Endothelial cell of umbilical vein (primary cell): Measurements from ENCODE around the gene UCN3. TPM values are rescaled to one million over a fixed set of nuclear protein-coding genes. Genes with fewer than 3 reads are reported as not detected.
A peak's percentile ranks its signal among the peaks of the same experiment; 100 is the strongest.

Experiments used
- Bru-seq: library from RNA; stranded (reverse); fragments of 400-500 nt; gene quantifications from one replicate; lab custom pipeline; 2021; lab: Mats Ljungman, UMichigan
- BruChase-seq, 2 experiments: library from RNA; stranded (reverse); fragments of 400-500 nt; gene quantifications; one replicate each; lab custom pipeline; 2021; lab: Mats Ljungman, UMichigan
- BruUV-seq: library from RNA; stranded (reverse); fragments of 400-500 nt; replicated peaks from 2 replicates; lab custom pipeline; 2021; lab: Mats Ljungman, UMichigan
- CTCF ChIA-PET: fragments of 300-600, 350-600 bp; sonication (Branson Sonifier 250); formaldehyde crosslinking; loops from one replicate; lab custom pipeline; 2021; ENCODE audit warnings: antibody characterized with exemption, inconsistent platforms; lab: Charles Lee
- POLR2A ChIA-PET: fragments of 300-600, 350-600 bp; sonication (Branson Sonifier 250); formaldehyde crosslinking; loops from one replicate; lab custom pipeline; 2021; ENCODE audit warnings: antibody characterized with exemption, inconsistent platforms; lab: Charles Lee
- DNase-seq: peaks from one replicate; pipeline ENCODE4 v3.0.0-alpha.2; 2011; ENCODE audit warnings: low read depth, low spot score
- FAIRE-seq: peaks from 2 replicates; lab custom pipeline; 2011; peaks lifted over from hg19 to GRCh38; lab: Jason Lieb, UNC
- H2AFZ ChIP-seq: 2 replicates; pipeline ENCODE4 v1.6.0; 2012; ENCODE audit warnings: low read depth, low read length, control low read depth, inconsistent platforms
- H3K27ac ChIP-seq: 2 replicates; pipeline ENCODE4 v1.5.1; 2011; ENCODE audit warnings: low read depth, mild to moderate bottlenecking, control low read depth, low read length, moderate library complexity; ENCODE audit not compliant: insufficient read depth
- H3K27me3 ChIP-seq, 2 experiments: 2 replicates each; pipeline versions ENCODE4 v1.6.0 to v1.6.1; 2011; ENCODE audit warnings: low read length in 2 of 2, mixed read lengths in 1 of 2; ENCODE audit not compliant: control insufficient read depth in 2 of 2, insufficient read depth in 2 of 2
- H3K36me3 ChIP-seq, 2 experiments: 2 replicates in 1 of 2; 3 replicates in 1 of 2; pipeline ENCODE4 v1.5.1; 2011; ENCODE audit warnings: low read length in 2 of 2, mild to moderate bottlenecking in 1 of 2, moderate library complexity in 1 of 2; ENCODE audit not compliant: control insufficient read depth in 2 of 2, insufficient read depth in 2 of 2; ENCODE audit errors: extremely low read depth in 1 of 2
- H3K4me1 ChIP-seq: 3 replicates; pipeline ENCODE4 v1.5.1; 2011; ENCODE audit warnings: mild to moderate bottlenecking, low read length; ENCODE audit not compliant: control insufficient read depth, insufficient read depth; ENCODE audit errors: extremely low read depth
- H3K4me2 ChIP-seq: 2 replicates; pipeline ENCODE4 v1.6.1; 2011; ENCODE audit warnings: low read length, control low read depth, mixed read lengths; ENCODE audit not compliant: insufficient read depth
- H3K4me3 ChIP-seq, 3 experiments: fragments of 200-600 bp in 1 of 3; sonication (generic), shearing (Covaris generic) in 1 of 3; replicated peaks in 1 of 3; 2 replicates each; pipeline ENCODE4 v1.5.1; 2011 to 2016; ENCODE audit warnings: control low read depth in 3 of 3, low read length in 3 of 3, mild to moderate bottlenecking in 2 of 3, inconsistent platforms in 1 of 3, low read depth in 1 of 3, moderate library complexity in 1 of 3; ENCODE audit not compliant: insufficient read depth in 1 of 3
- H3K79me2 ChIP-seq: 2 replicates; pipeline ENCODE4 v1.6.0; 2012; ENCODE audit warnings: low read length, inconsistent platforms; ENCODE audit not compliant: control insufficient read depth, insufficient read depth
- H3K9ac ChIP-seq: replicated peaks from 2 replicates; pipeline ENCODE3; 2011; ENCODE audit warnings: low read length, control low read depth; ENCODE audit not compliant: insufficient read depth; ENCODE audit errors: extremely low read depth
- H3K9me1 ChIP-seq: replicated peaks from 3 replicates; pipeline ENCODE4 v1.6.0; 2011; ENCODE audit warnings: mild to moderate bottlenecking, low read length; ENCODE audit not compliant: control insufficient read depth, insufficient read depth; ENCODE audit errors: extremely low read depth
- H3K9me3 ChIP-seq: replicated peaks from 2 replicates; pipeline ENCODE4 v1.5.1; 2012; ENCODE audit warnings: low read length, inconsistent platforms; ENCODE audit not compliant: control insufficient read depth, insufficient read depth
- H4K20me1 ChIP-seq: replicated peaks from 2 replicates; pipeline ENCODE3; 2011; ENCODE audit warnings: mild to moderate bottlenecking, low read length; ENCODE audit not compliant: control insufficient read depth, insufficient read depth; ENCODE audit errors: extremely low read depth
- CTCF ChIP-seq, 2 donors: IDR thresholded peaks; 1 replicate in 1 of 2; 2 replicates in 1 of 2; pipeline ENCODE4 v1.5.1; 2011; ENCODE audit warnings: low read length in 2 of 2, mild to moderate bottlenecking in 2 of 2, moderate library complexity in 2 of 2, control low read depth in 1 of 2, inconsistent platforms in 1 of 2, low read depth in 1 of 2; ENCODE audit not compliant: insufficient read depth in 1 of 2; ENCODE audit errors: extremely low read depth in 1 of 2
- FOS ChIP-seq: IDR thresholded peaks from 2 replicates; pipeline ENCODE4 v1.6.1; 2011; ENCODE audit warnings: mild to moderate bottlenecking, low read length, moderate library complexity, borderline replicate concordance; ENCODE audit not compliant: insufficient read depth
- GATA2 ChIP-seq: IDR thresholded peaks from 2 replicates; pipeline ENCODE4 v1.7.0; 2011; ENCODE audit warnings: low read depth, mild to moderate bottlenecking, moderate library complexity, mixed read lengths, low read length; ENCODE audit not compliant: insufficient read length, insufficient read depth
- MAX ChIP-seq: IDR thresholded peaks from 2 replicates; pipeline ENCODE4 v1.6.1; 2011; ENCODE audit not compliant: insufficient read depth, insufficient read length
- MYC ChIP-seq: IDR thresholded peaks from one replicate; pipeline ENCODE4 v1.6.1; 2011; ENCODE audit warnings: mild to moderate bottlenecking, low read depth, low read length
- POLR2A ChIP-seq: IDR thresholded peaks from 2 replicates; pipeline ENCODE4 v1.6.1; 2012; ENCODE audit warnings: low read depth, mild to moderate bottlenecking, control low read depth, low read length
- POLR2AphosphoS5 ChIP-seq: IDR thresholded peaks from 2 replicates; pipeline ENCODE4 v1.6.1; 2012; ENCODE audit warnings: low read depth, mild to moderate bottlenecking, control low read depth, low read length, moderate library complexity; ENCODE audit not compliant: insufficient read depth
- dilution Hi-C: fragments of 300-500 bp; cut with MboI; formaldehyde crosslinking; loops from one replicate; pipeline ENCODE4 v1.15.0; 2019; ENCODE audit warnings: low sequenced_read_pairs; ENCODE audit not compliant: extremely low pct_ligation_motif_present
- intact Hi-C: fragments of 100-400 bp; cut with micrococcal nuclease; formaldehyde crosslinking; loops from one replicate; pipeline ENCODE4 v1.10.0; 2022
- long read RNA-seq: library from polyadenylated mRNA; stranded (forward); transcript quantifications from one replicate; pipeline ENCODE4 v2.0.0, GENCODE V29; 2021
- polyA minus RNA-seq, 3 experiments: library from RNA; depleted of rRNA, polyadenylated mRNA; stranded (reverse); fragments of >200 nt; gene quantifications; 1 replicate in 1 of 3; 2 replicates in 2 of 3; pipeline ENCODE4 v1.2.3, GENCODE V29; 2011
- polyA plus RNA-seq, 4 experiments: library from polyadenylated mRNA; depleted of rRNA in 3 of 4; stranded (reverse) in 3 of 4; unstranded in 1 of 4; fragments of >200 nt; gene quantifications; 2 replicates each; pipeline versions ENCODE4 v1.2.1 to v1.2.3, GENCODE V29; 2011 to 2012; ENCODE audit warnings: missing spikeins in 1 of 4
- total RNA-seq: library from RNA; stranded (reverse); gene quantifications from 2 replicates; pipeline ENCODE4 v1.2.3, GENCODE V29; 2021

Gene UCN3
- total RNA-seq (not detected in 2 replicates), polyA plus RNA-seq (not detected in 2 replicates), polyA minus RNA-seq (not detected in 2 replicates), Bru-seq, nascent RNA (not detected), BruChase-seq, experiment 1, labeled RNA remaining after a 6-hour chase (not detected), BruChase-seq, experiment 2, labeled RNA remaining after a 2-hour chase (not detected)
- not detected in 2 replicates for polyA plus RNA-seq (2011; cell fraction: cytosol; rRNA removed)
- polyA plus RNA-seq (2011; cell fraction: nucleus; rRNA removed), result not detected in 2 replicates
- polyA plus RNA-seq (2012), result not detected in 2 replicates
- polyA minus RNA-seq (2011; cell fraction: cytosol; rRNA and poly(A)+ RNA removed), result not detected
- polyA minus RNA-seq (2011; cell fraction: nucleus; rRNA and poly(A)+ RNA removed), result not detected in 2 replicates
- long read RNA-seq, result 0 reads

- Histone ChIP-seq H3K27me3 (peaks cover 4 to 11% of the 10 kb centered on the region in 2 experiments), H3K79me2 (no peaks in the 10 kb centered on the region), H3K9me1 (no peaks in the 10 kb centered on the region), H3K4me3 (no peak within 1 kb of the TSS), H3K36me3 (no peaks in the 10 kb centered on the region), H4K20me1 (no peaks in the 10 kb centered on the region), H2AFZ (no peak within 1 kb of the TSS), H3K9ac (no peak within 1 kb of the TSS), H3K9me3 (no peaks in the 10 kb centered on the region), H3K27ac (no peak within 1 kb of the TSS), H3K4me1 (no peaks in the 10 kb centered on the region), H3K4me2 (no peak within 1 kb of the TSS)
- dilution Hi-C loops (no loop called here), intact Hi-C loops (no loop called here)
- FAIRE-seq, result no peak
- POLR2A ChIA-PET, result no interaction called here
- TF ChIP-seq GATA2, result no peak
- TF ChIP-seq POLR2A, result no peak
- no peak for TF ChIP-seq MAX
- TF ChIP-seq POLR2AphosphoS5, result no peak
- TF ChIP-seq MYC, result no peak
- DNase-seq, result no peak
- no TSS peak for BruUV-seq
- CTCF ChIA-PET, result no interaction called here
These were observed at the start of gene UCN3 for GRCh38 chr10:5364890-5365338. Gene UCN3 (plus strand): TSS chr10:5364966. CDS start chr10:5373721, 8,755 bp downstream.

- Histone ChIP-seq H3K9ac (no peak overlapping the region), H3K4me1 (peaks cover 3% of the 10 kb centered on the region), H3K4me2 (no peak overlapping the region), H3K27ac (no peak overlapping the region), H3K4me3 (no peak overlapping the region), H3K79me2 (no peaks in the 10 kb centered on the region), H3K9me1 (no peaks in the 10 kb centered on the region), H2AFZ (no peak overlapping the region), H4K20me1 (no peaks in the 10 kb centered on the region), H3K9me3 (no peaks in the 10 kb centered on the region), H3K27me3 (no peaks in the 10 kb centered on the region), H3K36me3 (no peaks in the 10 kb centered on the region)
- POLR2A ChIA-PET, result no interaction called here
- CTCF ChIA-PET, result interaction anchor here (1.0 kb wide), 1 partner anchor 16 kb away, joined by 4 read pairs; no protein-coding TSS in a partner anchor
- intact Hi-C loops, result no loop called here
- dilution Hi-C loops, result no loop called here
- BruUV-seq, result no TSS peak
- FAIRE-seq (no peak), DNase-seq (peak; percentile 11)
- no peak for TF ChIP-seq GATA2
- TF ChIP-seq FOS, result peak; percentile 65
- TF ChIP-seq MYC, result no peak
- no peak for TF ChIP-seq CTCF (IDR thresholded peaks at IDR 0.05; ENCODE audit: extremely low read depth in 1 of 2, insufficient read depth in 1 of 2, low read depth in 1 of 2, low read length in 2 of 2)
These were observed 47.1 kb upstream of the UCN3 start for GRCh38 chr10:5317547-5318107.
